A673 (cell line): ENCODE results near the gene CCDC116. TPM values are rescaled to one million over a fixed set of nuclear protein-coding genes. Genes with fewer than 3 reads are reported as not detected.
A peak's percentile ranks its signal among the peaks of the same experiment; 100 is the strongest.

Source experiments
- BruUV-seq: library from RNA; stranded (reverse); fragments of 400-500 nt; replicated peaks from 2 replicates; lab custom pipeline; 2021; lab: Mats Ljungman, UMichigan
- CTCF ChIA-PET: fragments of 300-600 bp; sonication (Branson Sonifier 250); formaldehyde crosslinking; loops from one replicate; lab custom pipeline; 2022; ENCODE audit warnings: antibody characterized with exemption; lab: Charles Lee
- POLR2A ChIA-PET: fragments of 300-600 bp; sonication (Branson Sonifier 250); formaldehyde crosslinking; loops from one replicate; lab custom pipeline; 2022; ENCODE audit warnings: antibody characterized with exemption; ENCODE audit not compliant: low non-redundant PET; lab: Charles Lee
- DNase-seq: peaks from one replicate; pipeline ENCODE4 v3.0.0-alpha.2; 2015; ENCODE audit warnings: low spot score
- H3K27ac ChIP-seq: fragments of 200-600 bp; sonication (generic); 2 replicates; pipeline ENCODE4 v1.5.1; 2016; ENCODE audit warnings: mixed run types, low read depth, mild to moderate bottlenecking, mixed read lengths, antibody characterized with exemption, low read length; ENCODE audit not compliant: poor library complexity, severe bottlenecking
- H3K27me3 ChIP-seq: fragments of 200-600 bp; sonication (generic); replicated peaks from 2 replicates; pipeline ENCODE4 v1.6.1; 2017; ENCODE audit warnings: mixed run types, low read depth, mild to moderate bottlenecking, mixed read lengths, antibody characterized with exemption, low read length; ENCODE audit not compliant: insufficient read depth, poor library complexity
- H3K36me3 ChIP-seq: fragments of 200-600 bp; sonication (generic); 2 replicates; pipeline ENCODE4 v1.6.1; 2016; ENCODE audit warnings: mixed run types, mild to moderate bottlenecking, mixed read lengths, antibody characterized with exemption, low read length; ENCODE audit not compliant: insufficient read depth, poor library complexity, severe bottlenecking
- H3K4me1 ChIP-seq: fragments of 200-600 bp; sonication (generic); 2 replicates; pipeline ENCODE4 v1.6.1; 2017; ENCODE audit warnings: mixed run types, mild to moderate bottlenecking, mixed read lengths, antibody characterized with exemption, low read length; ENCODE audit not compliant: insufficient read depth, poor library complexity, severe bottlenecking
- H3K4me3 ChIP-seq: fragments of 200-600 bp; sonication (generic); 2 replicates; pipeline ENCODE4 v1.5.1; 2016; ENCODE audit warnings: low read depth, mixed run types, mild to moderate bottlenecking, mixed read lengths, low read length; ENCODE audit not compliant: poor library complexity, severe bottlenecking
- H3K9me3 ChIP-seq: fragments of 200-600 bp; sonication (generic); 2 replicates; pipeline ENCODE4 v1.6.1; 2016; ENCODE audit warnings: mixed run types, low read depth, mild to moderate bottlenecking, mixed read lengths, antibody characterized with exemption, low read length; ENCODE audit not compliant: poor library complexity, severe bottlenecking
- EZH2 ChIP-seq: fragments of 200-600 bp; sonication (generic); IDR thresholded peaks from 2 replicates; pipeline ENCODE4 v1.6.1; 2017; ENCODE audit warnings: borderline replicate concordance, low read depth, mild to moderate bottlenecking, mixed read lengths, antibody characterized with exemption, low read length; ENCODE audit not compliant: poor library complexity, severe bottlenecking
- intact Hi-C: fragments of 100-400 bp; cut with micrococcal nuclease; formaldehyde crosslinking; loops from one replicate; pipeline ENCODE4 v1.10.0; 2022; ENCODE audit not compliant: unreplicated experiment
- total RNA-seq: library from RNA; stranded (reverse); gene quantifications from 2 replicates; pipeline ENCODE4 v1.2.3, GENCODE V29; 2021
- TF ChIP-seq, protein P1 (sequence below): fragments of 300-800, 200-600 bp; sonication (generic); conservative IDR thresholded peaks from 2 replicates; pipeline ENCODE4 v1.5.1; 2017; ENCODE audit warnings: low read depth, mild to moderate bottlenecking, antibody characterized with exemption, low read length, moderate library complexity, mixed read lengths

CCDC116 gene
- total RNA-seq, 1 experiment from 2014 or later = 1.3 TPM

DNA sequence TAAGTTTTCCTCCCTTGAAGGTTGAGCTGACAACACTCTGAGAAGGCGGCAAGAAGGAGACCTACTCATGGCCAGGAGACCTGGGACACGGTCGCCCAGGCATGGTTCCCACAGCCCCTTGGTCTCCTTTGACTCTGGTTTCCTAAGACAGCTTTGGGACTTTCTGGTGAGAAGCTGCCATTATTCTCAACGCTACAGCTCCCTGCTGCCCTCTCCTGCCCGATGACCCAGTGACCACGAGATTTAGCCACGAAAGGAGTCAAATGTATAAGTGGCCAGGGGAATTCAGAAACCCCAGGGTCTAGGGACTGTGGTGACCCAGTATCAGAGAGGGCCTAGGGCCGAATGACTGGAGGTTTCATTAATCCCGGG lies 8.8 kb downstream of the CCDC116 start:
- H3K27ac ChIP-seq = peak overlapping the region; percentile 34
- H3K36me3 ChIP-seq = no peaks in the 10 kb centered on the region
- ChIA-PET CTCF (interaction anchor here (1.5 to 2.7 kb wide), 2 partner anchors 12 to 538 kb away, joined by 4 to 9 read pairs; no protein-coding TSS in a partner anchor), POLR2A (no interaction called here)
- H3K9me3 ChIP-seq = no peaks in the 10 kb centered on the region
- peaks cover 13% of the 10 kb centered on the region for H3K4me1 ChIP-seq
- peak overlapping the region; percentile 73 for H3K4me3 ChIP-seq
- TSS peak; percentile 78 for BruUV-seq
- no peaks in the 10 kb centered on the region for H3K27me3 ChIP-seq
- intact Hi-C loops = no loop called here
- TF ChIP-seq, protein P1, sequence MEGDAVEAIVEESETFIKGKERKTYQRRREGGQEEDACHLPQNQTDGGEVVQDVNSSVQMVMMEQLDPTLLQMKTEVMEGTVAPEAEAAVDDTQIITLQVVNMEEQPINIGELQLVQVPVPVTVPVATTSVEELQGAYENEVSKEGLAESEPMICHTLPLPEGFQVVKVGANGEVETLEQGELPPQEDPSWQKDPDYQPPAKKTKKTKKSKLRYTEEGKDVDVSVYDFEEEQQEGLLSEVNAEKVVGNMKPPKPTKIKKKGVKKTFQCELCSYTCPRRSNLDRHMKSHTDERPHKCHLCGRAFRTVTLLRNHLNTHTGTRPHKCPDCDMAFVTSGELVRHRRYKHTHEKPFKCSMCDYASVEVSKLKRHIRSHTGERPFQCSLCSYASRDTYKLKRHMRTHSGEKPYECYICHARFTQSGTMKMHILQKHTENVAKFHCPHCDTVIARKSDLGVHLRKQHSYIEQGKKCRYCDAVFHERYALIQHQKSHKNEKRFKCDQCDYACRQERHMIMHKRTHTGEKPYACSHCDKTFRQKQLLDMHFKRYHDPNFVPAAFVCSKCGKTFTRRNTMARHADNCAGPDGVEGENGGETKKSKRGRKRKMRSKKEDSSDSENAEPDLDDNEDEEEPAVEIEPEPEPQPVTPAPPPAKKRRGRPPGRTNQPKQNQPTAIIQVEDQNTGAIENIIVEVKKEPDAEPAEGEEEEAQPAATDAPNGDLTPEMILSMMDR = no peak
- TF ChIP-seq EZH2 = no peak
- DNase-seq = no peak

- CTCF ChIA-PET = interaction anchor here (1.0 to 2.7 kb wide), 4 partner anchors 9 to 539 kb away, joined by 4 to 9 read pairs (median 6); partner anchors contain the start of gene CCDC116
- intact Hi-C loops = no loop called here
- POLR2A ChIA-PET = no interaction called here
Observed at GRCh38 chr22:21641789-21642583, 9.4 kb downstream of the CCDC116 start, which contains the start of gene SDF2L1. SDF2L1 (plus strand) TSS chr22:21642302; CDS start chr22:21642337, 35 bp downstream.

DNA sequence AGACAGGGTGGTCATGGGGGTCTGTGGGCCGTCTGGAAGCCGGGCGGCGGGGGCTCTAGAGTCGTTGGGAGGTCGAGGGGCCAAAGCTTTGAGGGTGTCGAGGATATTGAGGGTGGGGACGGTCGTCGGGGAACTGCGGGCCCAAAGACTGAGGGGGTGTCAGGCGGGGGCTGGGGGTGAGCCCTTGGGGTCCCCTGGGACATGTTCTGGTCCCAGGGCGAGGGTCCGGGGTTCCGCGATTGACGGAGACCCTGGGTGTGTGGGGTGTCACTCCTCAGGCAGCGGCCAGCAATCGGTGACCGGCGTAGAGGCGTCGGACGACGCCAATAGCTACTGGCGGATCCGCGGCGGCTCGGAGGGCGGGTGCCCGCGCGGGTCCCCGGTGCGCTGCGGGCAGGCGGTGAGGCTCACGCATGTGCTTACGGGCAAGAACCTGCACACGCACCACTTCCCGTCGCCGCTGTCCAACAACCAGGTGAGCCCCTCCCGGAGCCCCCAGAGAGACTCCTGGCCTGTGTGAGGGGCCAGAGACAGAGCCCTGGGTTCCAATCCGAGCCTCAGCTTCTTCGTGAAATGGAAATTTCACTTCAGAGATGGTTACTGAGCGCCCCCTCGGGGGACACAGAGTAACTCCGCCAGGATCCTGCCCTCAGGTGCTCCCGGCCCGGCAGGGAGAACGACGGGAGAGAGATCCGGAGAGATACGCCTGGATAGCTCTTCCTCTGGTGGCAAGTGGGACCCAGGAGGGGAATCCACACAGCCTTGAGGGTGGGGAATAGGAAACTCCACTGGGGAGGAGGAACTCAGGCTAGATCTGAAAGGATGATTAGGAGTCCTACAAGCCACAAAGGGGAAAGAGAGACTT lies 10.3 kb downstream of the CCDC116 start:
- H3K27me3 ChIP-seq = no peaks in the 10 kb centered on the region
- no peaks in the 10 kb centered on the region for H3K9me3 ChIP-seq
- peak overlapping the region; percentile 62 for H3K27ac ChIP-seq
- peak overlapping the region; percentile 73 for H3K4me3 ChIP-seq
- CTCF ChIA-PET = interaction anchor here (1.0 to 2.7 kb wide), 4 partner anchors 9 to 540 kb away, joined by 4 to 9 read pairs (median 6); partner anchors contain the start of gene CCDC116
- intact Hi-C loops = no loop called here
- DNase-seq = peak; percentile 86
- H3K36me3 ChIP-seq = no peaks in the 10 kb centered on the region
- POLR2A ChIA-PET = no interaction called here
- BruUV-seq = TSS peak; percentile 36
- peaks cover 13% of the 10 kb centered on the region for H3K4me1 ChIP-seq
- no peak for TF ChIP-seq EZH2
- TF ChIP-seq, protein P1 = peak; percentile 77

More at GRCh38 chr22:21641789-21642583, 9.4 kb downstream of the CCDC116 start, which contains the start of gene SDF2L1:
- H3K4me3 ChIP-seq = peak within 1 kb of the TSS; percentile 73
- H3K27me3 ChIP-seq = no peaks in the 10 kb centered on the region
- TF ChIP-seq EZH2 = no peak
- TF ChIP-seq, protein P1 = no peak
- H3K36me3 ChIP-seq = no peaks in the 10 kb centered on the region
- peaks cover 13% of the 10 kb centered on the region for H3K4me1 ChIP-seq
- no peaks in the 10 kb centered on the region for H3K9me3 ChIP-seq
- peak; percentile 99 for DNase-seq
- peak within 1 kb of the TSS; percentile 62 for H3K27ac ChIP-seq
- no TSS peak for BruUV-seq
